Fibroblast of pulmonary artery (primary cell): ENCODE data around the gene ADAM17.
A peak's percentile ranks its signal among the peaks of the same experiment; 100 is the strongest.

Experiments
- DNase-seq: peaks from one replicate; pipeline ENCODE4 v3.0.0-alpha.2; 2010; ENCODE audit warnings: low read depth
- H3K4me3 ChIP-seq: replicated peaks from 2 replicates; pipeline ENCODE4 v1.5.1; 2011; ENCODE audit warnings: low read depth, mild to moderate bottlenecking, control low read depth, low read length, moderate library complexity
- TF ChIP-seq, protein P1 (sequence below): IDR thresholded peaks from 2 replicates; pipeline ENCODE4 v1.5.1; 2011; ENCODE audit warnings: mild to moderate bottlenecking, control low read depth, low read length, inconsistent platforms; ENCODE audit errors: missing control alignments

ADAM17 gene

DNA sequence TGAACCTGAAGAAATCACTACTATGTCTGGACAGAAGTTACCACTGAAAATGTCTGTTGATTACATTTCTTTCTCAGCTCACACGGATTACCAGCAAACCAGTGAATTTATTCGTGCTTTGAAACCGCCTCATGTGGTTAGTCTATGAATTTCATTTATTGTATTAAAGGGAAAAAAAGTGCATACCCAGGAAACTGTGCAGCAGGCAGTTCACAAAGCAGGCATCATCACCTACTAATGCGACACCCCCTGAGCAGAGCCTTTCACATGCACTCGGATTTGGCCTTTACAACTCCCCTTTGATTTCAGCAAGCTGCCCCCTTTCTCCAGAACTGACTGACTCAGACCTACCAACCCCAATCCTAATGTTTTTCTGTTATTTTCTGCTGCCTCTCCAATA, 112.1 kb downstream of the ADAM17 start:
- TF ChIP-seq, protein P1, sequence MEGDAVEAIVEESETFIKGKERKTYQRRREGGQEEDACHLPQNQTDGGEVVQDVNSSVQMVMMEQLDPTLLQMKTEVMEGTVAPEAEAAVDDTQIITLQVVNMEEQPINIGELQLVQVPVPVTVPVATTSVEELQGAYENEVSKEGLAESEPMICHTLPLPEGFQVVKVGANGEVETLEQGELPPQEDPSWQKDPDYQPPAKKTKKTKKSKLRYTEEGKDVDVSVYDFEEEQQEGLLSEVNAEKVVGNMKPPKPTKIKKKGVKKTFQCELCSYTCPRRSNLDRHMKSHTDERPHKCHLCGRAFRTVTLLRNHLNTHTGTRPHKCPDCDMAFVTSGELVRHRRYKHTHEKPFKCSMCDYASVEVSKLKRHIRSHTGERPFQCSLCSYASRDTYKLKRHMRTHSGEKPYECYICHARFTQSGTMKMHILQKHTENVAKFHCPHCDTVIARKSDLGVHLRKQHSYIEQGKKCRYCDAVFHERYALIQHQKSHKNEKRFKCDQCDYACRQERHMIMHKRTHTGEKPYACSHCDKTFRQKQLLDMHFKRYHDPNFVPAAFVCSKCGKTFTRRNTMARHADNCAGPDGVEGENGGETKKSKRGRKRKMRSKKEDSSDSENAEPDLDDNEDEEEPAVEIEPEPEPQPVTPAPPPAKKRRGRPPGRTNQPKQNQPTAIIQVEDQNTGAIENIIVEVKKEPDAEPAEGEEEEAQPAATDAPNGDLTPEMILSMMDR: no peak
- DNase-seq: no peak
- H3K4me3 ChIP-seq: no peak overlapping the region

GRCh38 chr2:9441556-9441955, 114.1 kb downstream of the ADAM17 start:
- H3K4me3 ChIP-seq: no peak overlapping the region
- TF ChIP-seq, protein P1: no peak
- no peak for DNase-seq

GRCh38 chr2:9440058-9440727, 115.4 kb downstream of the ADAM17 start:
- TF ChIP-seq, protein P1: no peak
- DNase-seq: peak; percentile 53
- no peak overlapping the region for H3K4me3 ChIP-seq

DNA sequence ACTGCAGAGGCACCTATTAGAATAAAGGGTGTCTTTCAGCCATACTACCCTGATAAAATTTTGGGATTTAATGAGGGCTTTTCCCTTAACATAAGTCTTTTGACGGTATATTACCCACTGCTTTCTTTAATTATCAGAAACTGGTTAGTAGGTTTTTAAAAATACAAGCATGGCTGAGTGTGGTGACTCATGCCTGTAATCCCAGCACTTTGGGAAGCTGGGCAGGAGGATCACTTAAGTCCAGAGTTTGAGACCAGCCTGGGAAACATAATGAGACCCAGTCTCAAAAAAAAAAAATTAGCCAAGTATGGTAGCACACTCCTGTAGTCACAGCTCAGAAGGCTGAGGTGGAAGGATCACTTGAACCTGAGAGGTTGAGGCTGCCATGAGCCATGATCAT, 116.1 kb downstream of the ADAM17 start:
- H3K4me3 ChIP-seq: no peak overlapping the region
- TF ChIP-seq, protein P1: no peak

More for the DNA sequence above, 116.1 kb downstream of the ADAM17 start:
- no peak for DNase-seq
